Rectal smooth muscle tissue (tissue), 1 donor: Measurements from ENCODE around the gene HBA2.
A peak's percentile ranks its signal among the peaks of the same experiment; 100 is the strongest.
"Not testable (repeated sequence)": the region's sequence is repeated elsewhere in the genome, so short reads cannot be mapped to it uniquely, and the experiment has no call there.

Source experiments
- H3K27ac ChIP-seq: one replicate; pipeline ENCODE4 v1.7.0; 2013; ENCODE audit warnings: low read depth, low read length, inconsistent platforms
- H3K27me3 ChIP-seq: one replicate; pipeline ENCODE4 v1.7.0; 2013; ENCODE audit warnings: low read length; ENCODE audit not compliant: control insufficient read depth, insufficient read depth
- H3K36me3 ChIP-seq: one replicate; pipeline ENCODE4 v1.7.0; 2013; ENCODE audit warnings: low read length; ENCODE audit not compliant: control insufficient read depth, insufficient read depth
- H3K4me1 ChIP-seq: one replicate; pipeline ENCODE4 v1.7.0; 2013; ENCODE audit warnings: low read length; ENCODE audit not compliant: control insufficient read depth, insufficient read depth
- H3K4me3 ChIP-seq: one replicate; pipeline ENCODE4 v1.7.0; 2013; ENCODE audit warnings: low read length
- H3K9ac ChIP-seq: one replicate; pipeline ENCODE4 v1.7.0; 2013; ENCODE audit warnings: low read length

Gene HBA2

GRCh38 chr16:172374-172941, at the start of gene HBA2:
Gene HBA2 (plus strand): TSS chr16:172876. CDS start chr16:172913, 37 bp downstream.
- not testable (repeated sequence) for H3K27ac ChIP-seq, H3K9ac ChIP-seq, H3K36me3 ChIP-seq, H3K4me3 ChIP-seq, H3K4me1 ChIP-seq
- H3K27me3 ChIP-seq: peaks cover 27% of the 10 kb centered on the region

- H3K27me3 ChIP-seq, H3K4me1 ChIP-seq, H3K9ac ChIP-seq, H3K36me3 ChIP-seq, H3K27ac ChIP-seq, H3K4me3 ChIP-seq: not testable (repeated sequence)
Measured at GRCh38 chr16:123558-124350, 48.9 kb upstream of the HBA2 start.

- Histone ChIP-seq H3K4me3 (no peak overlapping the region), H3K27me3 (no peaks in the 10 kb centered on the region), H3K4me1 (no peaks in the 10 kb centered on the region), H3K36me3 (peaks cover 3% of the 10 kb centered on the region), H3K27ac (no peak overlapping the region), H3K9ac (no peak overlapping the region)
Measured at GRCh38 chr16:125011-125410, 47.7 kb upstream of the HBA2 start.

GRCh38 chr16:129075-129474, 43.6 kb upstream of the HBA2 start:
- H3K9ac ChIP-seq: no peak overlapping the region
- H3K27ac ChIP-seq: no peak overlapping the region
- no peaks in the 10 kb centered on the region for H3K4me1 ChIP-seq
- no peaks in the 10 kb centered on the region for H3K27me3 ChIP-seq
- no peaks in the 10 kb centered on the region for H3K36me3 ChIP-seq
- no peak overlapping the region for H3K4me3 ChIP-seq

GRCh38 chr16:130533-131173, 42.0 kb upstream of the HBA2 start:
- Histone ChIP-seq H3K4me3 (no peak overlapping the region), H3K36me3 (no peaks in the 10 kb centered on the region), H3K27me3 (no peaks in the 10 kb centered on the region), H3K27ac (no peak overlapping the region), H3K9ac (no peak overlapping the region), H3K4me1 (no peaks in the 10 kb centered on the region)

- Histone ChIP-seq H3K4me3 (no peak overlapping the region), H3K27ac (no peak overlapping the region), H3K9ac (no peak overlapping the region), H3K4me1 (no peaks in the 10 kb centered on the region), H3K36me3 (no peaks in the 10 kb centered on the region), H3K27me3 (no peaks in the 10 kb centered on the region)
Measured at GRCh38 chr16:132120-132519, 40.6 kb upstream of the HBA2 start.

GRCh38 chr16:133716-134115, 39.0 kb upstream of the HBA2 start:
- no peak overlapping the region for H3K27ac ChIP-seq
- H3K9ac ChIP-seq: no peak overlapping the region
- H3K4me3 ChIP-seq: no peak overlapping the region
- H3K36me3 ChIP-seq: no peaks in the 10 kb centered on the region
- no peaks in the 10 kb centered on the region for H3K27me3 ChIP-seq
- no peaks in the 10 kb centered on the region for H3K4me1 ChIP-seq

GRCh38 chr16:138049-138417, 34.6 kb upstream of the HBA2 start:
- Histone ChIP-seq H3K4me1 (no peaks in the 10 kb centered on the region), H3K4me3 (peak overlapping the region; percentile 56), H3K36me3 (no peaks in the 10 kb centered on the region), H3K27me3 (no peaks in the 10 kb centered on the region), H3K27ac (peak overlapping the region; percentile 15), H3K9ac (peak overlapping the region; percentile 8)

GRCh38 chr16:140175-140857, 32.4 kb upstream of the HBA2 start:
- Histone ChIP-seq H3K9ac (no peak overlapping the region), H3K27ac (no peak overlapping the region), H3K4me1 (no peaks in the 10 kb centered on the region), H3K36me3 (no peaks in the 10 kb centered on the region), H3K4me3 (no peak overlapping the region), H3K27me3 (peaks cover 3% of the 10 kb centered on the region)

- no peak overlapping the region for H3K9ac ChIP-seq
Measured at GRCh38 chr16:142405-142967, 30.2 kb upstream of the HBA2 start.

GRCh38 chr16:143047-143446, 29.6 kb upstream of the HBA2 start:
- Histone ChIP-seq H3K27me3 (peaks cover 3% of the 10 kb centered on the region), H3K27ac (no peak overlapping the region), H3K4me1 (no peaks in the 10 kb centered on the region), H3K4me3 (no peak overlapping the region), H3K9ac (no peak overlapping the region), H3K36me3 (no peaks in the 10 kb centered on the region)

More at GRCh38 chr16:142405-142967, 30.2 kb upstream of the HBA2 start:
- Histone ChIP-seq H3K27ac (no peak overlapping the region), H3K4me3 (no peak overlapping the region), H3K27me3 (peaks cover 3% of the 10 kb centered on the region), H3K36me3 (no peaks in the 10 kb centered on the region), H3K4me1 (no peaks in the 10 kb centered on the region)

- H3K36me3 ChIP-seq: no peaks in the 10 kb centered on the region
- H3K9ac ChIP-seq: no peak overlapping the region
- H3K4me3 ChIP-seq: no peak overlapping the region
- peaks cover 3% of the 10 kb centered on the region for H3K27me3 ChIP-seq
- no peak overlapping the region for H3K27ac ChIP-seq
- no peaks in the 10 kb centered on the region for H3K4me1 ChIP-seq
Measured at GRCh38 chr16:143456-143855, 29.2 kb upstream of the HBA2 start.
